ENCODE measurements around the gene DLGAP3.

DNA sequence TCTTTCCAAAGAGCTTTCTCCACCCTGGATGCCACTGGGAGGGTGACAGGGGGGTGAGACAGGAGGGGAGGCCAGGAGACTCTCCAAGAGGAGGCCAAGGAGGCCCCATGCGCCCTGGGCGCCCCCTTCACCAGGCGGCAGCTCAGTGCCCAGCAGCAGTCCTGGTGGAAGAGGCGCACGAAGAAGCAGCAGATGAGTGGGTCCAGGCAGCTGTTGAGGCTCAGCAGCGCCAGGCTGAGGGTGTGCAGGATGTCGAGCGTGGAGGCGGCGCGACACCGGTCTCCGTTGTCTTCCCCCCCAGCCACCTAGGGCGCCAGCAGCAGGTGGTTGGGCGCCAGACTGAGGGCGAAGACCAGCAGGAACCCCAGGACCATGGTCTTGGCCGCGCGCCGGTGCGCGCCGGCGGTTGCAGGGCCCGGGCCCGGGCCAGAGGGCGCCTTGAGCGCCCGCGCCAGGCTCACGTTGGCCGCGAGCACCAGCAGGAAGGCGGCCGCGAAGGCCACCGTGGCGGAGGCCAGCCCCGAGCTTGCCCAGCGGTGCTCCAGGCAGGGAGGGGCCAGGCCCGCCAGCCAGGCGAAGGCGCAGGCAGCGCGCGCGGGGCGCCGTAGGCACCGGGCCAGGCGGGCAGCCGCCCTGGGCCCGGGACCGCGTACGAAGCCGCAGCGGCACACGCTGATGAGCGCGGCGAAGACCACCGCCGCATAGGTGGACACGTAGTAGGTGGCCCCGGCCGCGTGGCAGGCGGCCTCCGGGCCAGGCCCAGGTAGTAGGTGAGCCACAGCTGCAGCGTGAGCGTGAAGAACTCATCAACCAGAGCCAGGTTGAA is 47.1 kb upstream of the DLGAP3 start:
- TF ChIP-seq, protein P1, sequence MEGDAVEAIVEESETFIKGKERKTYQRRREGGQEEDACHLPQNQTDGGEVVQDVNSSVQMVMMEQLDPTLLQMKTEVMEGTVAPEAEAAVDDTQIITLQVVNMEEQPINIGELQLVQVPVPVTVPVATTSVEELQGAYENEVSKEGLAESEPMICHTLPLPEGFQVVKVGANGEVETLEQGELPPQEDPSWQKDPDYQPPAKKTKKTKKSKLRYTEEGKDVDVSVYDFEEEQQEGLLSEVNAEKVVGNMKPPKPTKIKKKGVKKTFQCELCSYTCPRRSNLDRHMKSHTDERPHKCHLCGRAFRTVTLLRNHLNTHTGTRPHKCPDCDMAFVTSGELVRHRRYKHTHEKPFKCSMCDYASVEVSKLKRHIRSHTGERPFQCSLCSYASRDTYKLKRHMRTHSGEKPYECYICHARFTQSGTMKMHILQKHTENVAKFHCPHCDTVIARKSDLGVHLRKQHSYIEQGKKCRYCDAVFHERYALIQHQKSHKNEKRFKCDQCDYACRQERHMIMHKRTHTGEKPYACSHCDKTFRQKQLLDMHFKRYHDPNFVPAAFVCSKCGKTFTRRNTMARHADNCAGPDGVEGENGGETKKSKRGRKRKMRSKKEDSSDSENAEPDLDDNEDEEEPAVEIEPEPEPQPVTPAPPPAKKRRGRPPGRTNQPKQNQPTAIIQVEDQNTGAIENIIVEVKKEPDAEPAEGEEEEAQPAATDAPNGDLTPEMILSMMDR (IDR thresholded peaks at IDR 0.05), result no peak
- TF ChIP-seq POLR2A (IDR thresholded peaks at IDR 0.05), result no peak

Measured in body of pancreas (tissue), 4 donors.